GM19238 (cell line): ENCODE results near the gene FASN.
"Not testable (repeated sequence)": the region's sequence is repeated elsewhere in the genome, so short reads cannot be mapped to it uniquely, and the experiment has no call there.

Experiments used
- DNase-seq: peaks from one replicate; pipeline ENCODE4 v3.0.0; 2011; ENCODE audit warnings: low spot score; ENCODE audit not compliant: insufficient read length

The FASN gene

GRCh38 chr17:82098169-82098938 lies at the start of gene FASN:
Gene FASN (minus strand): TSS chr17:82098236. CDS start chr17:82096445, 1,791 bp downstream.
- peak; percentile 100 for DNase-seq

DNA sequence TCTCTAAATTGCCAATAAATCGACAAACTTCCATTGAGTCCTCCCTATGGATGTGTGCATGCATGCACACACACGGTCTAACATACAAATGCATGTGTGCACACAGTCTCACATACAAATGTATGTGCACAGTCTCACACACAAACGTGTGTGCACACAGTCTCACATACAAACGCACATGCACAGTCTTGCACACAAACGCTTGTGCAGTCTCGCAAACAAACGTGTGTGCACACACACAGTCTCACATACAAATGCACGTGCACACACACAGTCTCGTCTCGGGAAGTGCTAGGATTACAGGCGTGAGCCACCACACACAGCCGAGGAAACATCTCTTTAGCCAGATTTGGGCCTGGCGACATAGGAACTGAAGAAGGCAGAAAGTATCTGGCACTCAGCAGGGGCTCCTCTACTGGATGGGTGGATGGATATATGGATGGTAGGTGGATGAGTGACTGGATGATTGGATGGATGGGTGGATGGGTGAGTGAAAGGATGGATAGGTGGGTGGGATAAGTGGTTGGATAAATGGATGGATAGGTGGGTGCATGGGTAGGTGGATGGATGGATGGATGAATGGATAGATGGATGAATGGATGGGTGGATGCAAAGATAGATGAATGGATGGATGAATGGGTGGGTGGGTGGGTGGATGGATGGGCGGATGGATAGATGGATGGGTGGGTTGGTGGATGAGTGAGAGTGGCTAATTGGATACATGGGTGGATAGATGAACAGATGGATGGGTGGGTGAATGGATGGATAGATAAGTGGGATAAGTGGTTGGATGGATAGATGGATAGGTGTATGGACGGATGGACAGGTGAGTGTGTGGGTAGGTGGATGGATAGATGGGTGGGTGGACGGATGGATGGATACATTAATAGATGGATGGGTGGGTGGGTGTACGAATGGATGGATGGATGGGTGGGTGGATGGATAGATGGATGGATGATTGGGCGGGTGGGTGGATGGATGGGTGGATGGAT lies 48.9 kb upstream of the FASN start:
- DNase-seq: no peak

DNA sequence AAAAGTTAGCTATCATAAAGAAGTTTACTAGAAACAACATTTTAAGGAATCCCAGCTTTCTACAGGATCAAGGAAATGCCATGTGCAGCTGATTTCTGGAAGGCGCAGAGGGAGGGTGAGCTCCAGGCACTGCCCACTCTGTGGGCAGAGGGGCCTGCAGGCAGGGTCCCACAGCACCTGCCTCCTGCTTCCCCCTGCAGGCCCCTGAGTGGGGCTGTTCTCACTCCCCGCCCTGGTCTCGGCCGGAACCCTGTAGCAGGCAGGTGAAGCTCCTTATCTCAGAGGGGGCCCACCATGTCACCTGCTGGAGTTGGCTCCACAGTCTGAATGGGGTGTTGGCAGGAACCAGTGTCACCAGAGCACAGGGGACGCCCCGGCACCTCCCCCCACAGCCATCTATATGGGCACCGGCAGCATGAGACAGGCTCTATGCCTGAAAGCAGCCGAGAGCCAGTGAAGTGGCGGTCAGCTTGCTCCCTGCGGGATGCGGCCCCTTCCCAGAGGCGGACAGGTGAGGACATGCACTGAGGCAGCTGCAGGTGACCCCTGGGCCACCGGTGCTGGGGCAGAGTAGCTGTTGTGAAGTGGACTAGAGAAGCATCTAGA lies 47.6 kb upstream of the FASN start:
- DNase-seq: no peak

GRCh38 chr17:82143333-82143732 lies 45.3 kb upstream of the FASN start:
- DNase-seq: no peak

DNA sequence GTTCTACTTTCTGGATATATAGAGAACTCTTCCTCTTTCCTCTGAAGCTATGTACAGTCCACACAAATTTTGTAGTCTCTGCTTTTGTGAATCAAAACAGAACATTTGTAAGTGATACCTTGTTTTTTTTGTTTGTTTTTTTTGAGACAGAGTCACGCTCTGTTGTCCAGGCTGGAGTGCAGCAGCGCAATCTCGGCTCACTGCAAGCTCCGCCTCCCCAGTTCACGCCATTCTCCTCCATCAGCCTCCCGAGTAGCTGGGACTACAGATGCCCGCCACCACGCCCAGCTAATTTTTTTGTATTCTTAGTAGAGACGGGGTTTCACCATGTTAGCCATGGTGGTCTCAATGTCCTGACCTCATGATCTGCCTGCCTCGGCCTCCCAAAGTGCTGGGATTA lies 41.9 kb upstream of the FASN start:
- not testable (repeated sequence) for DNase-seq

GRCh38 chr17:82138511-82138992 lies 40.5 kb upstream of the FASN start:
- DNase-seq: no peak

GRCh38 chr17:82134101-82134500 lies 36.1 kb upstream of the FASN start:
- DNase-seq: no peak

DNA sequence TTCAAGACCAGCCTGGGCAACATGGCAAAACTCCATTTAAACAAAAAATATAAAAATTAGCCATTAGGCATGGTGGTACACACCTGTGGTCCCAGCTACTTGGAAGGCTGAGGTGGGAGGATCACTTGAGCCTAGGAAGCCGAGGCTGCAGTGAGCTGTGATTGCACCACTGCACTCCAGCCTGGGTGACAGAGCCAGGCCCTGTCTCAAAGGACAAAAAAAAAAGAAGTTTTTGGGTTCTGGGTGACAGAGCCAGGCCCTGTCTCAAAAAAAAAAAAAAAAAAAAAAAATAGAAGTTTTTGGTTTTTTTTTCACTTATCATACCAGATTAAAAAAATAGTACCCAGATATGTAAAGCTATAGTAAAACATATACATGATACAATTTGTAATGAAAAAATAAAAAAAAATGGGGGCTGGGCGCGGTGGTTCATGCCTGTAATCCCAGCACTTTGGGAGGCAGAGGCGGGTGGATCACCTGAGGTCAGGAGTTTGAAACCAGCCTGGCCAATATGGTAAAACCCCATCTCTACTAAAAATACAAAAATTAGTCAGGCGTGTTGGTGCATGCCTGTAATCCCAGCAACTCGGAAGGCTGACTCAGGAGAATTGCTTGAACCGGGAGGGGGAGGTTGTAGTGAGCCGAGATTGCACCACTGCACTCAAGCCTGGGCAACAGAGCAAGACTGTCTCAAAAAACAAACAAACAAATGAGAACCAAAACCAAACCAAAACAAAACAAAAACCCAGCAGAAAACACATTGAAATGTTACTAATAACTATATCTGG lies 35.3 kb upstream of the FASN start:
- not testable (repeated sequence) for DNase-seq

- DNase-seq: no peak
Measured at GRCh38 chr17:82129095-82129494, 31.1 kb upstream of the FASN start.

GRCh38 chr17:82128287-82128686 lies 30.3 kb upstream of the FASN start:
- no peak for DNase-seq

DNA sequence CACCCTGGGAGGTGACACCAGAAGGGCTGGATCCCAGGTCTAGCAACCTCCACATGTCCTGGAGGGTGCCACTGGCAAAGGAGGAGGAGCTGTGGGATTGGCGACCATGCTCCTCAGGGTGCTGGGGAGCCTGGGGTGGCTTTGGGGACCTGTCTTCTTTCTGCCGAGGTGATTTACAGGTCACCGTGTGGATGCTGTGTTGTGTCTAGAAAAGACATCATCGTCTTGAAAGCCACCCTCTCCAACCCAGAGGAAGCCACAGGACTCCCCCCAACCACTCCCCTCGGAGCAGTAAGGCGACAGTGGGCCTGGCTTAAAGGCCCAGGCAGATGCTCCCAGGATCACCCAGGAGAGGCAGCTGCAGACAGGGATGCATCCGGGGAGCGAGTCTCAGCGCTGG lies 29.7 kb upstream of the FASN start:
- DNase-seq: no peak

- DNase-seq: no peak
Measured at GRCh38 chr17:82127315-82127595, 29.2 kb upstream of the FASN start.

DNA sequence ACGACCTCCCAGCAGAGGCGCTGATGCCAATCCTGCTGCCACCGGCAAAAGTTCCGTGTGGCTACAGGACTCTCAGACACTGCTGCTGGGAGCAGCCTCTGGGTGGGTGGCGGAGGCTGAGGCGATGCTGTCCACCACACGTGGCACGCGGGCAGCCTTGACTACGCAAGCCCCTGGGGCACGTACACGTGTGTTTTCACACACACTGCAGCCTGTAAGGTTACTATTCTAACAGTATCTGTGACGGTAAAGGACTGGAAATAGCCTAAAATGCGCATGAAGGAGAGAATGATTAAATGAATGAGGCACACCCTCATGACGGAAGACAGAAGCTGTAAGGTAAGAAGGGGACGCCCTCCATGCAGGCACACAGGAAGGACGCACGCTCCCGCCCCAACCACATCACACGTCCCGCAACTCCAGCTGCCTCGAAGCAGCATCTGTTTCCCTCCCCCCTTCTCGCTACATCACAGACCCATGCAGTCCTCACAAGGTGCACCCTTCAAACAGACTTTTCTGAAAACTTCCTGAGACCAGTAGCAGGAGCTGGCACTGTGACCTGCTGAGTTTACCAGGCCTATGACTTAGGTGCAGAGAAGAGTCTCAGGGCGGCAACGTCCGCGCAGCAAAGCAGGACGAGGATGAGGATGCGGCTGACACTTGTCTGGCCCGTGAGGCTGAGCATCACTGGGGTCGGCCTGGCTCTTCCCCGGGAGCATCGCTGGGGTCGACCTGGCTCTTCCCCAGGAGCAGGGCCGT lies 28.7 kb upstream of the FASN start:
- no peak for DNase-seq

- no peak for DNase-seq
Measured at GRCh38 chr17:82124101-82124500, 26.1 kb upstream of the FASN start.

- DNase-seq: no peak
Measured at GRCh38 chr17:82121660-82122629, 23.9 kb upstream of the FASN start.

DNA sequence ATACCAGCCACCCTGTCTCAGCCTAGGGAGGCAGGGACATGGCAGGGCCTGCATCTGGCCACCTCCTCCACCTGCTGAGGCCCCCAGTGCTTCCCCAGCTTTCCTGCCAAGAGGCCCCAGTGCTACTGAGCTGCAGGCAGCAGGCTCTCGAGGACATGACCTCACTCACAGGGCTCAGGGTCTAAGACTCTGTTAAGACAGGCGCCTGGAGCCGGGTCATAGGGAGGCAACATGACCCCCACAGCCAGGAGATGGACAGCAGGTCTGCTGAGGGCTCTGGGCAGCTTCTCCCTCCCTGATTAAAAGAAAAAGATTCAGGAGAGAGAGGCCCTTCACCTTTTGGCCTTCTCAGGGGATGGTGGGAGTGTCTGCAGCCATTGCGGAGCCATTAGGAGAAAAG lies 23.2 kb upstream of the FASN start:
- DNase-seq: no peak

DNA sequence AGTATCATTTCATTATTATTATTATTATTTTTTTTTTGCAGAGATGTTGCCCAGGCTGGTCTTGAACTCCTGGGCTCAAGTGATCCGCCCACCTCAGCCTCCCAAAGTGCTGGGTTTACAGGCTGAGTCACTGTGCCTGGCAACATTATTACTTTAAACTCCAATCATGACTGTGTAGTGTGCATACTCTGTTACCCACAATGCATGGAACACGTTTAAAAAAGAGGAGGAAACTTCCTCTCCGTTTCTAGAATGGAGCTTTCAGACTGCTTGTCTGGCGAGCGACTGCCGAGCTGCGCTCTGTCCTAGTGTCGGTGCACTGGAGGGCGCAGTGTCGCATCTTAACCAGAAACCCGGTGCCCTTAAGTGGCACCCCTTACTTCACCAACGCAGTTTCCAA lies 22.1 kb upstream of the FASN start:
- DNase-seq: no peak

- DNase-seq: no peak
Measured at GRCh38 chr17:82118815-82119380, 20.9 kb upstream of the FASN start.
